ENCODE data around the gene PNPO. TPM values are rescaled to one million over a fixed set of nuclear protein-coding genes. Genes with fewer than 3 reads are reported as not detected.

Gene PNPO
- total and polyA plus RNA-seq, 2 of the 13 experiments (the other 11 are each of a cell fraction or from before 2014, with no cell fraction given), result 47.9 to 63.3 TPM

DNA sequence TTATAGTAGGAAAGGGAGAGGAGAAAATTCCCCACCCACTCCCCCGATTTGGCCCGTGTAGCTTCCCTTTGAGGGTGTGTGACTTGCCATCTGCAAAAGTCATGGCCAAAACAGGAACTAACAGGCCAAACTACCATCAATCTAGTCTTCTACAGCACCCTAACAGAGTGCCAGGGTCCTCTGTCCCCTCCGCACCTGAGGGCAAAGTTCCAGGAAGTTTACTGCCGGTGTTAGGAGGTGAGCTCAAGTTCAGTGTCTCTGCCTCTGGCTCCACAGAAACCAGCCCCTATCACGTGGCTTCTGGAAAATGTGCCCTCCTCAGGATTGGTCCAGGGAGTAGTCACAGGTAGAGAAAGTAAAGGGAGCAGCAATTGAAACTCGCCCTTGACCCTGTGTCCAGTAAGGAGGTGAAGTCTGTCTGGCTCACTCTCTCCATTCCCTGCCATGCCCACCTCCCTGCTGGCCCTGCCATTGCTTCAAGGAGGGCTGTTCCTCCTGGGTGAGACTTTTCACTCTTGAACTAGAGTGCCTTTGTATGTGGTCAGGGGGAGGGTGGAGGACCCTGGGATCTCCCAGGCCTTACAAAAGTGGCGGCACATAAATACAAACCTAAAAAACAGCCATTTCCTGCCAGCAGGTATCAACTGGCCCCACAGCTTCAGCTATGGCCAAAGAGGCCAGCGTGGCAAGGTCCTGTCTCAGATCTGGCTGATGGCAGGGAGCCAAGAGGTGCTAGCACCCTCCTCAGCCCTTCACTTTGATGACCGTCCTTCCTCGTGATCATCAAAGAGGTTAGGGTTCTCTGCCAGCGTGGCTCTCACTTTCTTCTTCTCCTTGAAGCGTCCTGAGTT is 11.0 kb downstream of the PNPO start (continued):
- TF ChIP-seq FOXO4 (CRISPR knock-in tag; conservative IDR thresholded peaks at IDR 0.05) (no peak), JARID2 (CRISPR knock-in tag; IDR thresholded peaks at IDR 0.05; ENCODE audit: insufficient replicate concordance) (no peak), PAX8 (CRISPR knock-in tag; IDR thresholded peaks at IDR 0.05; ENCODE audit: borderline replicate concordance) (no peak), YEATS4 (CRISPR knock-in tag; IDR thresholded peaks at IDR 0.05; ENCODE audit: borderline replicate concordance) (no peak; the same call in 1 of the 2 replicates), RFX3 (CRISPR knock-in tag; IDR thresholded peaks at IDR 0.05) (no peak), ZNF451 (CRISPR knock-in tag; IDR thresholded peaks at IDR 0.05) (no peak), ZNF335 (CRISPR knock-in tag; IDR thresholded peaks at IDR 0.05) (no peak), ZNF543 (CRISPR knock-in tag; IDR thresholded peaks at IDR 0.05) (no peak), MIXL1 (CRISPR knock-in tag; IDR thresholded peaks at IDR 0.05) (no peak; the same call in 1 of the 2 replicates), DZIP1 (CRISPR knock-in tag; IDR thresholded peaks at IDR 0.05) (no peak)
- TF ChIP-seq, protein P1, sequence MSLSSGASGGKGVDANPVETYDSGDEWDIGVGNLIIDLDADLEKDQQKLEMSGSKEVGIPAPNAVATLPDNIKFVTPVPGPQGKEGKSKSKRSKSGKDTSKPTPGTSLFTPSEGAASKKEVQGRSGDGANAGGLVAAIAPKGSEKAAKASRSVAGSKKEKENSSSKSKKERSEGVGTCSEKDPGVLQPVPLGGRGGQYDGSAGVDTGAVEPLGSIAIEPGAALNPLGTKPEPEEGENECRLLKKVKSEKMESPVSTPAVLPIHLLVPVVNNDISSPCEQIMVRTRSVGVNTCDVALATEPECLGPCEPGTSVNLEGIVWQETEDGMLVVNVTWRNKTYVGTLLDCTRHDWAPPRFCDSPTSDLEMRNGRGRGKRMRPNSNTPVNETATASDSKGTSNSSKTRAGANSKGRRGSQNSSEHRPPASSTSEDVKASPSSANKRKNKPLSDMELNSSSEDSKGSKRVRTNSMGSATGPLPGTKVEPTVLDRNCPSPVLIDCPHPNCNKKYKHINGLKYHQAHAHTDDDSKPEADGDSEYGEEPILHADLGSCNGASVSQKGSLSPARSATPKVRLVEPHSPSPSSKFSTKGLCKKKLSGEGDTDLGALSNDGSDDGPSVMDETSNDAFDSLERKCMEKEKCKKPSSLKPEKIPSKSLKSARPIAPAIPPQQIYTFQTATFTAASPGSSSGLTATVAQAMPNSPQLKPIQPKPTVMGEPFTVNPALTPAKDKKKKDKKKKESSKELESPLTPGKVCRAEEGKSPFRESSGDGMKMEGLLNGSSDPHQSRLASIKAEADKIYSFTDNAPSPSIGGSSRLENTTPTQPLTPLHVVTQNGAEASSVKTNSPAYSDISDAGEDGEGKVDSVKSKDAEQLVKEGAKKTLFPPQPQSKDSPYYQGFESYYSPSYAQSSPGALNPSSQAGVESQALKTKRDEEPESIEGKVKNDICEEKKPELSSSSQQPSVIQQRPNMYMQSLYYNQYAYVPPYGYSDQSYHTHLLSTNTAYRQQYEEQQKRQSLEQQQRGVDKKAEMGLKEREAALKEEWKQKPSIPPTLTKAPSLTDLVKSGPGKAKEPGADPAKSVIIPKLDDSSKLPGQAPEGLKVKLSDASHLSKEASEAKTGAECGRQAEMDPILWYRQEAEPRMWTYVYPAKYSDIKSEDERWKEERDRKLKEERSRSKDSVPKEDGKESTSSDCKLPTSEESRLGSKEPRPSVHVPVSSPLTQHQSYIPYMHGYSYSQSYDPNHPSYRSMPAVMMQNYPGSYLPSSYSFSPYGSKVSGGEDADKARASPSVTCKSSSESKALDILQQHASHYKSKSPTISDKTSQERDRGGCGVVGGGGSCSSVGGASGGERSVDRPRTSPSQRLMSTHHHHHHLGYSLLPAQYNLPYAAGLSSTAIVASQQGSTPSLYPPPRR (CRISPR knock-in tag; IDR thresholded peaks at IDR 0.05; ENCODE audit: borderline replicate concordance), result no peak; the same call in 1 of the 2 replicates
- TF ChIP-seq, protein P2, sequence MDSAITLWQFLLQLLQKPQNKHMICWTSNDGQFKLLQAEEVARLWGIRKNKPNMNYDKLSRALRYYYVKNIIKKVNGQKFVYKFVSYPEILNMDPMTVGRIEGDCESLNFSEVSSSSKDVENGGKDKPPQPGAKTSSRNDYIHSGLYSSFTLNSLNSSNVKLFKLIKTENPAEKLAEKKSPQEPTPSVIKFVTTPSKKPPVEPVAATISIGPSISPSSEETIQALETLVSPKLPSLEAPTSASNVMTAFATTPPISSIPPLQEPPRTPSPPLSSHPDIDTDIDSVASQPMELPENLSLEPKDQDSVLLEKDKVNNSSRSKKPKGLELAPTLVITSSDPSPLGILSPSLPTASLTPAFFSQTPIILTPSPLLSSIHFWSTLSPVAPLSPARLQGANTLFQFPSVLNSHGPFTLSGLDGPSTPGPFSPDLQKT (CRISPR knock-in tag; IDR thresholded peaks at IDR 0.05; ENCODE audit: borderline replicate concordance), result no peak
- TF ChIP-seq, protein P3, sequence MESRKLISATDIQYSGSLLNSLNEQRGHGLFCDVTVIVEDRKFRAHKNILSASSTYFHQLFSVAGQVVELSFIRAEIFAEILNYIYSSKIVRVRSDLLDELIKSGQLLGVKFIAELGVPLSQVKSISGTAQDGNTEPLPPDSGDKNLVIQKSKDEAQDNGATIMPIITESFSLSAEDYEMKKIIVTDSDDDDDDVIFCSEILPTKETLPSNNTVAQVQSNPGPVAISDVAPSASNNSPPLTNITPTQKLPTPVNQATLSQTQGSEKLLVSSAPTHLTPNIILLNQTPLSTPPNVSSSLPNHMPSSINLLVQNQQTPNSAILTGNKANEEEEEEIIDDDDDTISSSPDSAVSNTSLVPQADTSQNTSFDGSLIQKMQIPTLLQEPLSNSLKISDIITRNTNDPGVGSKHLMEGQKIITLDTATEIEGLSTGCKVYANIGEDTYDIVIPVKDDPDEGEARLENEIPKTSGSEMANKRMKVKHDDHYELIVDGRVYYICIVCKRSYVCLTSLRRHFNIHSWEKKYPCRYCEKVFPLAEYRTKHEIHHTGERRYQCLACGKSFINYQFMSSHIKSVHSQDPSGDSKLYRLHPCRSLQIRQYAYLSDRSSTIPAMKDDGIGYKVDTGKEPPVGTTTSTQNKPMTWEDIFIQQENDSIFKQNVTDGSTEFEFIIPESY (CRISPR knock-in tag; IDR thresholded peaks at IDR 0.05), result no peak
- TF ChIP-seq, protein P4, sequence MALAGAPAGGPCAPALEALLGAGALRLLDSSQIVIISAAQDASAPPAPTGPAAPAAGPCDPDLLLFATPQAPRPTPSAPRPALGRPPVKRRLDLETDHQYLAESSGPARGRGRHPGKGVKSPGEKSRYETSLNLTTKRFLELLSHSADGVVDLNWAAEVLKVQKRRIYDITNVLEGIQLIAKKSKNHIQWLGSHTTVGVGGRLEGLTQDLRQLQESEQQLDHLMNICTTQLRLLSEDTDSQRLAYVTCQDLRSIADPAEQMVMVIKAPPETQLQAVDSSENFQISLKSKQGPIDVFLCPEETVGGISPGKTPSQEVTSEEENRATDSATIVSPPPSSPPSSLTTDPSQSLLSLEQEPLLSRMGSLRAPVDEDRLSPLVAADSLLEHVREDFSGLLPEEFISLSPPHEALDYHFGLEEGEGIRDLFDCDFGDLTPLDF (CRISPR knock-in tag; IDR thresholded peaks at IDR 0.05), result no peak
